OCI-LY7 (cell line): ENCODE results near the gene MDC1. TPM values are rescaled to one million over a fixed set of nuclear protein-coding genes. Genes with fewer than 3 reads are reported as not detected.

ENCODE experiments used
- BruUV-seq: library from RNA; stranded (reverse); fragments of 400-500 nt; replicated peaks from 2 replicates; lab custom pipeline; 2021; lab: Mats Ljungman, UMichigan
- CTCF ChIA-PET: fragments of 300-600 bp; sonication (Branson Sonifier 250); formaldehyde crosslinking; loops from one replicate; lab custom pipeline; 2022; ENCODE audit warnings: antibody characterized with exemption; ENCODE audit not compliant: unreplicated experiment; lab: Charles Lee
- POLR2A ChIA-PET: fragments of 300-600 bp; sonication (Branson Sonifier 250); formaldehyde crosslinking; loops from one replicate; lab custom pipeline; 2022; ENCODE audit warnings: antibody characterized with exemption; lab: Charles Lee
- DNase-seq: peaks from one replicate; pipeline ENCODE4 v3.0.0-alpha.2; 2015; ENCODE audit warnings: low spot score
- H2AFZ ChIP-seq: fragments of 200-600 bp; sonication (generic), shearing (Covaris generic); 2 replicates; pipeline ENCODE4 v1.6.1; 2014; ENCODE audit warnings: mild to moderate bottlenecking, antibody characterized with exemption, low read length, moderate library complexity
- H3K27ac ChIP-seq: fragments of 200-600 bp; sonication (generic); 2 replicates; pipeline ENCODE4 v1.5.1; 2014; ENCODE audit warnings: mixed run types, low read depth, mild to moderate bottlenecking, moderate library complexity, low read length, inconsistent platforms; ENCODE audit not compliant: poor library complexity, severe bottlenecking
- H3K36me3 ChIP-seq: fragments of 200-600 bp; sonication (generic); 2 replicates; pipeline ENCODE4 v1.6.1; 2014; ENCODE audit warnings: mild to moderate bottlenecking, antibody characterized with exemption, low read length, moderate library complexity, mixed read lengths; ENCODE audit not compliant: insufficient read depth
- H3K4me1 ChIP-seq: fragments of 200-600 bp; sonication (generic); 2 replicates; pipeline ENCODE4 v1.5.1; 2014; ENCODE audit warnings: mild to moderate bottlenecking, low read length; ENCODE audit not compliant: insufficient read depth, poor library complexity, severe bottlenecking
- H3K4me2 ChIP-seq: fragments of 200-600 bp; sonication (generic); 2 replicates; pipeline ENCODE4 v1.6.1; 2014; ENCODE audit warnings: mild to moderate bottlenecking, low read length
- H3K4me3 ChIP-seq: fragments of 200-600 bp; sonication (generic); 2 replicates; pipeline ENCODE4 v1.5.1; 2014; ENCODE audit warnings: mild to moderate bottlenecking, low read depth, low read length; ENCODE audit not compliant: poor library complexity, severe bottlenecking
- H3K79me2 ChIP-seq: fragments of 200-600 bp; sonication (generic); 2 replicates; pipeline ENCODE4 v1.6.1; 2016; ENCODE audit warnings: low read depth, mild to moderate bottlenecking, low read length, moderate library complexity, mixed read lengths; ENCODE audit not compliant: insufficient read depth
- H3K9me2 ChIP-seq: fragments of 200-600 bp; sonication (generic); 2 replicates; pipeline ENCODE4 v1.6.1; 2016; ENCODE audit warnings: mild to moderate bottlenecking, low read length, mixed read lengths; ENCODE audit not compliant: insufficient read depth
- H3K9me3 ChIP-seq: fragments of 200-600 bp; sonication (generic); 2 replicates; pipeline ENCODE4 v1.6.1; 2014; ENCODE audit warnings: mild to moderate bottlenecking, mixed run types, low read length, mixed read lengths
- H4K20me1 ChIP-seq: fragments of 200-600 bp; sonication (generic); 2 replicates; pipeline ENCODE4 v1.6.1; 2014; ENCODE audit warnings: mild to moderate bottlenecking, antibody characterized with exemption, low read length, moderate library complexity, mixed read lengths; ENCODE audit not compliant: insufficient read depth
- EZH2phosphoT487 ChIP-seq: fragments of 200-600 bp; sonication (generic); IDR thresholded peaks from 2 replicates; pipeline ENCODE4 v1.6.1; 2018; ENCODE audit warnings: low read depth, borderline replicate concordance, mild to moderate bottlenecking, mixed run types, antibody characterized with exemption, low read length, moderate library complexity, mixed read lengths
- intact Hi-C: fragments of 100-400 bp; cut with micrococcal nuclease; formaldehyde crosslinking; loops from one replicate; pipeline ENCODE4 v1.10.0; 2022; ENCODE audit not compliant: unreplicated experiment
- total RNA-seq, 2 experiments: library from RNA; depleted of rRNA in 1 of 2; stranded (reverse); fragments of >200 nt in 1 of 2; shearing (Covaris generic) in 1 of 2; gene quantifications; 2 replicates each; pipeline ENCODE4 v1.2.3, GENCODE V29; 2014 to 2022
- TF ChIP-seq, protein P1 (sequence below): fragments of 200-600 bp; sonication (generic); conservative IDR thresholded peaks from 2 replicates; pipeline ENCODE4 v1.5.1; 2014; ENCODE audit warnings: mild to moderate bottlenecking, antibody characterized with exemption, low read length, moderate library complexity, mixed read lengths

The MDC1 gene
- total RNA-seq, 2 experiments from 2014 or later = 41.6 to 107 TPM

- Histone ChIP-seq H3K4me3 (no peak overlapping the region), H3K79me2 (no peaks in the 10 kb centered on the region), H3K27ac (no peak overlapping the region), H3K4me2 (no peak overlapping the region), H3K4me1 (peaks cover 8% of the 10 kb centered on the region), H4K20me1 (no peaks in the 10 kb centered on the region), H3K36me3 (no peaks in the 10 kb centered on the region), H3K9me2 (no peaks in the 10 kb centered on the region), H2AFZ (no peak overlapping the region), H3K9me3 (no peaks in the 10 kb centered on the region)
- TF ChIP-seq, protein P1, sequence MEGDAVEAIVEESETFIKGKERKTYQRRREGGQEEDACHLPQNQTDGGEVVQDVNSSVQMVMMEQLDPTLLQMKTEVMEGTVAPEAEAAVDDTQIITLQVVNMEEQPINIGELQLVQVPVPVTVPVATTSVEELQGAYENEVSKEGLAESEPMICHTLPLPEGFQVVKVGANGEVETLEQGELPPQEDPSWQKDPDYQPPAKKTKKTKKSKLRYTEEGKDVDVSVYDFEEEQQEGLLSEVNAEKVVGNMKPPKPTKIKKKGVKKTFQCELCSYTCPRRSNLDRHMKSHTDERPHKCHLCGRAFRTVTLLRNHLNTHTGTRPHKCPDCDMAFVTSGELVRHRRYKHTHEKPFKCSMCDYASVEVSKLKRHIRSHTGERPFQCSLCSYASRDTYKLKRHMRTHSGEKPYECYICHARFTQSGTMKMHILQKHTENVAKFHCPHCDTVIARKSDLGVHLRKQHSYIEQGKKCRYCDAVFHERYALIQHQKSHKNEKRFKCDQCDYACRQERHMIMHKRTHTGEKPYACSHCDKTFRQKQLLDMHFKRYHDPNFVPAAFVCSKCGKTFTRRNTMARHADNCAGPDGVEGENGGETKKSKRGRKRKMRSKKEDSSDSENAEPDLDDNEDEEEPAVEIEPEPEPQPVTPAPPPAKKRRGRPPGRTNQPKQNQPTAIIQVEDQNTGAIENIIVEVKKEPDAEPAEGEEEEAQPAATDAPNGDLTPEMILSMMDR = no peak
- TF ChIP-seq EZH2phosphoT487 = no peak
- POLR2A ChIA-PET = interaction anchor here (0.7 kb wide), 1 partner anchor 147 kb away, joined by 4 read pairs; no protein-coding TSS in a partner anchor
- DNase-seq = no peak
- BruUV-seq = no TSS peak
- intact Hi-C loops = no loop called here
- CTCF ChIA-PET = no interaction called here
Observed at GRCh38 chr6:30761791-30762429, 44.8 kb upstream of the MDC1 start.

GRCh38 chr6:30760549-30760948 is 43.5 kb upstream of the MDC1 start:
- Histone ChIP-seq H3K4me2 (no peak overlapping the region), H3K27ac (no peak overlapping the region), H3K9me3 (no peaks in the 10 kb centered on the region), H3K4me3 (no peak overlapping the region), H4K20me1 (no peaks in the 10 kb centered on the region), H3K9me2 (no peaks in the 10 kb centered on the region), H3K36me3 (no peaks in the 10 kb centered on the region), H3K4me1 (peaks cover 8% of the 10 kb centered on the region), H2AFZ (no peak overlapping the region), H3K79me2 (no peaks in the 10 kb centered on the region)
- intact Hi-C loops = no loop called here
- POLR2A ChIA-PET = no interaction called here
- no peak for DNase-seq
- CTCF ChIA-PET = no interaction called here
- no TSS peak for BruUV-seq
- no peak for TF ChIP-seq EZH2phosphoT487
- TF ChIP-seq, protein P1 = no peak

DNA sequence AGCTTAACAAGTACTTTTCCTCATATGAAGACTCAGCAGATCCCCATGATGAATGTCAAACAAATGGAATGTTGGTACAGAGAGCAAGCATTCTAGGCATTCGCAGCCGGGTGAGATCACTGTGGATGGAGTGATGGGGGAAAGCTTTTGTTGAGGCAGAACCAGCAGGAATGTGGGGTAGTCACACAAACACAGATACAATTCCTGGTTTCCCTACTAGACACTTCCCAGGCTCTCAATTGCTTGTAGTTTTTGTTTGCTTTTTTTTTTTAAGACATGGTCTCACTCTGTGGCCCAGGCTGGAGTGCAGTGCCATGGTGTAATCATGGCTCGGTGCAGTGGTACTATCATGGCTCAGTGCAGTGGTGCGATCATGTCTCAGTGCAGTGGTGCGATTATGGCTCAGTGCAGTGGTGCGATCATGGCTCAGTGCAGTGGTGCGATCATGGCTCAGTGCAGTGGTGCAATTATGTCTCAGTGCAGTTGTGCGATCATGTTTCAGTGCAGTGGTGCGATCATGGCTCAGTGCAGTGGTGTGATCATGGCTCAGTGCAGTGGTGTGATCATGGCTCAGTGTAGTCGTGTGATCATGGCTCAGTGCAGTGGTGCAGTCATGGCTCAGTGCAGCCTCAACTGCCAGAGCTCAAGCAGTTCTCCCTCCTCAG is 42.6 kb upstream of the MDC1 start:
- Histone ChIP-seq H3K27ac (no peak overlapping the region), H3K9me2 (no peaks in the 10 kb centered on the region), H3K79me2 (no peaks in the 10 kb centered on the region), H2AFZ (no peak overlapping the region), H3K4me3 (no peak overlapping the region), H3K36me3 (no peaks in the 10 kb centered on the region), H4K20me1 (no peaks in the 10 kb centered on the region), H3K9me3 (no peaks in the 10 kb centered on the region), H3K4me1 (peaks cover 8% of the 10 kb centered on the region), H3K4me2 (no peak overlapping the region)
- ChIA-PET CTCF (no interaction called here), POLR2A (interaction anchor here (0.8 kb wide), 1 partner anchor 142 kb away, joined by 3 read pairs; the partner anchor contains the start of gene PPP1R10)
- intact Hi-C loops = loop anchor here (5.0 kb wide), 1 partner anchor 362 kb away; no protein-coding TSS in a partner anchor
- BruUV-seq = no TSS peak
- DNase-seq = no peak
- TF ChIP-seq, protein P1 = no peak
- no peak for TF ChIP-seq EZH2phosphoT487
